K562 (cell line): ENCODE data around the gene NHLRC2. TPM values are rescaled to one million over a fixed set of nuclear protein-coding genes. Genes with fewer than 3 reads are reported as not detected.

Experiments used
- ARID3A ChIP-seq: IDR thresholded peaks from 2 replicates; pipeline ENCODE4 v1.6.1; 2012; ENCODE audit warnings: low read depth, low read length, improper control_type of control experiment, borderline replicate concordance
- ELK1 ChIP-seq: sonication (generic); formaldehyde crosslinking; IDR thresholded peaks from 2 replicates; pipeline ENCODE4 v1.8.1; 2022; ENCODE audit warnings: missing genetic modification reagents
- ILK ChIP-seq: fragments of 450-650 bp; IDR thresholded peaks from 2 replicates; pipeline ENCODE4 v1.6.1; 2016; ENCODE audit warnings: missing genetic modification characterization, low read depth, mild to moderate bottlenecking, missing compliant biosample characterization, moderate library complexity, borderline replicate concordance
- TRIM28 ChIP-seq: fragments of 450-650 bp; IDR thresholded peaks from 2 replicates; pipeline ENCODE4 v1.6.1; 2017
- VEZF1 ChIP-seq: fragments of 200-800 bp; sonication (Bioruptor generic); IDR thresholded peaks from 2 replicates; pipeline ENCODE4 v1.6.1; 2017; ENCODE audit warnings: missing genetic modification characterization, missing compliant biosample characterization
- polyA plus RNA-seq, 8 experiments: library from polyadenylated mRNA; depleted of rRNA in 4 of 8; stranded (reverse) in 5 of 8; unstranded in 3 of 8; fragments of >200 nt; fragmentation: Nextera tagmentation in 2 of 8; fragmentation: Illumina TruSeq in 1 of 8; extraction: Ambion mirVana in 2 of 8; extraction: Trizol in 1 of 8; gene quantifications; 2 replicates each; pipeline versions ENCODE4 v1.2.1 to v1.2.3, GENCODE V29; 2011 to 2014; ENCODE audit warnings: inconsistent platforms in 1 of 8, missing spikeins in 1 of 8
- total RNA-seq, 7 experiments: library from RNA; depleted of rRNA in 6 of 7; stranded (reverse); fragments of >200 nt in 6 of 7; fragmentation: Illumina TruSeq in 2 of 7; extraction: Trizol in 2 of 7; gene quantifications; 2 replicates each; pipeline versions ENCODE4 v1.2.1 to v1.2.3, GENCODE V29; 2011 to 2021; ENCODE audit warnings: low replicate concordance in 1 of 7

Gene NHLRC2
- total and polyA plus RNA-seq, 9 of the 15 experiments (the other 6 are each of a cell fraction or from before 2014, with no cell fraction given), result 1.5 to 22.4 (median 10.3) TPM

GRCh38 chr10:113957013-113957412 is 102.6 kb downstream of the NHLRC2 start (continued):
- TF ChIP-seq VEZF1 (CRISPR knock-in tag), result no peak
- TF ChIP-seq ELK1, result no peak
- TF ChIP-seq ILK (tag), result no peak
- no peak for TF ChIP-seq ARID3A
- TF ChIP-seq TRIM28, result no peak
